Measurements from ENCODE around the gene SNCG. TPM values are rescaled to one million over a fixed set of nuclear protein-coding genes. Genes with fewer than 3 reads are reported as not detected.
"Not testable (repeated sequence)": the region's sequence is repeated elsewhere in the genome, so short reads cannot be mapped to it uniquely, and the experiment has no call there.

Gene SNCG
- total RNA-seq, 1 donor from 2014 or later = 25.5 TPM

GRCh38 chr10:86970982-86971231, 12.5 kb downstream of the SNCG start:
- no peak for DNase-seq (ENCODE audit: low read depth)
- FAIRE-seq = no peak
- TF ChIP-seq CTCF (IDR thresholded peaks at IDR 0.05; ENCODE audit: insufficient read depth, low read length, severe bottlenecking) = no peak
- no peaks in the 10 kb centered on the region for H3K36me3 ChIP-seq (ENCODE audit: control insufficient read depth, insufficient read depth, low read length)
- peak overlapping the region; percentile 54 for H3K4me3 ChIP-seq (ENCODE audit: low read depth, low read length)
- no peaks in the 10 kb centered on the region for H3K27me3 ChIP-seq (ENCODE audit: control insufficient read depth, insufficient read depth, low read length)

GRCh38 chr10:86971232-86971991, 13.0 kb downstream of the SNCG start:
- no peak for TF ChIP-seq CTCF (IDR thresholded peaks at IDR 0.05; ENCODE audit: insufficient read depth, low read length, severe bottlenecking)
- no peaks in the 10 kb centered on the region for H3K36me3 ChIP-seq (ENCODE audit: control insufficient read depth, insufficient read depth, low read length)
- no peak for FAIRE-seq
- H3K4me3 ChIP-seq (ENCODE audit: low read depth, low read length) = peak overlapping the region; percentile 54
- DNase-seq (ENCODE audit: low read depth) = peak; percentile 64
- H3K27me3 ChIP-seq (ENCODE audit: control insufficient read depth, insufficient read depth, low read length) = no peaks in the 10 kb centered on the region

GRCh38 chr10:86972613-86973380, 14.4 kb downstream of the SNCG start:
- FAIRE-seq (no peak), DNase-seq (ENCODE audit: low read depth) (no peak)
- no peak for TF ChIP-seq CTCF (IDR thresholded peaks at IDR 0.05; ENCODE audit: insufficient read depth, low read length, severe bottlenecking)
- no peak overlapping the region for H3K4me3 ChIP-seq (ENCODE audit: low read depth, low read length)
- no peaks in the 10 kb centered on the region for H3K36me3 ChIP-seq (ENCODE audit: control insufficient read depth, insufficient read depth, low read length)
- H3K27me3 ChIP-seq (ENCODE audit: control insufficient read depth, insufficient read depth, low read length) = no peaks in the 10 kb centered on the region

- no peaks in the 10 kb centered on the region for H3K27me3 ChIP-seq (ENCODE audit: control insufficient read depth, insufficient read depth, low read length)
- TF ChIP-seq CTCF (IDR thresholded peaks at IDR 0.05; ENCODE audit: insufficient read depth, low read length, severe bottlenecking) = no peak
- FAIRE-seq (no peak), DNase-seq (ENCODE audit: low read depth) (peak; percentile 38)
- no peaks in the 10 kb centered on the region for H3K36me3 ChIP-seq (ENCODE audit: control insufficient read depth, insufficient read depth, low read length)
- H3K4me3 ChIP-seq (ENCODE audit: low read depth, low read length) = no peak overlapping the region
Measured at GRCh38 chr10:86974484-86974883, 16.1 kb downstream of the SNCG start.

GRCh38 chr10:86976362-86977056, 18.1 kb downstream of the SNCG start:
- FAIRE-seq (no peak), DNase-seq (ENCODE audit: low read depth) (no peak)
- H3K27me3 ChIP-seq (ENCODE audit: control insufficient read depth, insufficient read depth, low read length) = no peaks in the 10 kb centered on the region
- TF ChIP-seq CTCF (IDR thresholded peaks at IDR 0.05; ENCODE audit: insufficient read depth, low read length, severe bottlenecking) = no peak
- no peaks in the 10 kb centered on the region for H3K36me3 ChIP-seq (ENCODE audit: control insufficient read depth, insufficient read depth, low read length)
- H3K4me3 ChIP-seq (ENCODE audit: low read depth, low read length) = no peak overlapping the region

GRCh38 chr10:86978457-86978856, 20.1 kb downstream of the SNCG start:
- H3K4me3 ChIP-seq (ENCODE audit: low read depth, low read length); H3K36me3 ChIP-seq (ENCODE audit: control insufficient read depth, insufficient read depth, low read length); H3K27me3 ChIP-seq (ENCODE audit: control insufficient read depth, insufficient read depth, low read length); FAIRE-seq: not testable (repeated sequence)
- DNase-seq (ENCODE audit: low read depth) = peak; percentile 73

Measured in bronchial epithelial cell (primary cell).